Spleen (tissue), 13 donors: Measurements from ENCODE around the gene CCDC82. TPM values are rescaled to one million over a fixed set of nuclear protein-coding genes. Genes with fewer than 3 reads are reported as not detected.
"Not testable (repeated sequence)": the region's sequence is repeated elsewhere in the genome, so short reads cannot be mapped to it uniquely, and the experiment has no call there.

Experiments
- DNase-seq: peaks from one replicate; pipeline ENCODE4 v3.0.0-alpha.2; 2020
- H3K27ac ChIP-seq, 8 donors: fragments of 200-600 bp; sonication (generic) in 7 of 8; 1 replicate in 4 of 8; 2 replicates in 4 of 8; pipeline versions ENCODE4 v1.5.0 to v1.8.0; 2016 to 2021; ENCODE audit warnings: inconsistent platforms in 4 of 8, mild to moderate bottlenecking in 4 of 8, moderate library complexity in 1 of 8
- H3K27me3 ChIP-seq, 7 donors: fragments of 200-600 bp; sonication (generic) in 6 of 7; replicated peaks in 1 of 7; 1 replicate in 4 of 7; 2 replicates in 3 of 7; pipeline versions ENCODE4 v1.5.0 to v1.8.0; 2016 to 2021; ENCODE audit warnings: inconsistent platforms in 3 of 7, mild to moderate bottlenecking in 1 of 7
- H3K36me3 ChIP-seq, 6 donors: fragments of 200-600 bp; sonication (generic) in 5 of 6; 1 replicate in 4 of 6; 2 replicates in 2 of 6; pipeline versions ENCODE4 v1.5.0 to v1.8.0; 2016 to 2021; ENCODE audit warnings: inconsistent platforms in 2 of 6
- H3K4me1 ChIP-seq, 6 donors: fragments of 200-600 bp; sonication (generic) in 5 of 6; 1 replicate in 3 of 6; 2 replicates in 3 of 6; pipeline versions ENCODE4 v1.5.0 to v1.8.0; 2016 to 2021; ENCODE audit warnings: inconsistent platforms in 3 of 6
- H3K4me3 ChIP-seq, 8 donors: fragments of 200-600 bp; sonication (generic) in 7 of 8; 1 replicate in 4 of 8; 2 replicates in 4 of 8; pipeline versions ENCODE4 v1.5.0 to v1.8.0; 2016 to 2021; ENCODE audit warnings: inconsistent platforms in 4 of 8, mild to moderate bottlenecking in 4 of 8, moderate library complexity in 2 of 8
- H3K9me3 ChIP-seq, 8 donors: fragments of 200-600 bp; sonication (generic) in 7 of 8; 1 replicate in 4 of 8; 2 replicates in 4 of 8; pipeline versions ENCODE4 v1.5.0 to v1.8.0; 2016 to 2021; ENCODE audit warnings: inconsistent platforms in 4 of 8
- POLR2A ChIP-seq, 3 donors: fragments of 450-650 bp; IDR thresholded peaks; one replicate each; pipeline ENCODE4 v1.5.1; 2017; ENCODE audit warnings: antibody characterized with exemption in 3 of 3, mild to moderate bottlenecking in 1 of 3
- POLR2AphosphoS5 ChIP-seq, 3 donors: sonication (generic); formaldehyde crosslinking; IDR thresholded peaks; one replicate each; pipeline ENCODE4 v1.5.1; 2017; ENCODE audit warnings: antibody characterized with exemption in 3 of 3
- WGBS, 5 donors: extraction: QIAGEN DNeasy Blood & Tissue Kit in 3 of 5; methylation state at CpG; one replicate each; pipeline versions ENCODE4 v1.1.5 to v1.1.7; 2013 to 2018; 5-methylcytosine and 5-hydroxymethylcytosine counted together
- intact Hi-C: fragments of 100-400 bp; cut with DNase I; formaldehyde crosslinking; loops from one replicate; pipeline ENCODE4 v1.15.0; 2023; ENCODE audit warnings: low total_unique reads
- long read RNA-seq, 2 donors: transcript quantifications; one replicate each; lab custom pipeline, GENCODE V29; 2026
- polyA plus RNA-seq, 3 donors: library from polyadenylated mRNA; stranded (reverse); fragments of 200-250 nt; gene quantifications; one replicate each; pipeline ENCODE4 v1.2.1, GENCODE V29; 2013
- total RNA-seq, 7 donors: library from RNA; depleted of rRNA in 3 of 7; stranded (reverse); fragments of >200 nt in 3 of 7; fragmentation: NEBNext Ultra II Directional in 4 of 7; extraction: Animal tissue kit (Norgen Biotek cat#: 25700) in 4 of 7; gene quantifications; one replicate each; pipeline versions ENCODE4 v1.1.0 to v1.2.1, GENCODE V29; 2016 to 2021
- TF ChIP-seq, protein P1 (sequence below), 11 experiments: fragments of 200-600 bp in 7 of 11; fragments of 450-650 bp in 4 of 11; sonication (generic) in 4 of 11; IDR thresholded peaks in 8 of 11; conservative IDR thresholded peaks in 3 of 11; 1 replicate in 7 of 11; 2 replicates in 4 of 11; pipeline versions ENCODE4 v1.4.0 to v1.8.0; 2016 to 2021; ENCODE audit warnings: antibody characterized with exemption in 11 of 11, inconsistent platforms in 4 of 11, mild to moderate bottlenecking in 1 of 11
- donor health status: healthy with polysubstance abuse.
- donor health status: DM: no; HTN: no; CAD: no; lungs with moderate emphysema.
- donor health status: DM: no; HTN: no; CAD: no.
- donor health status: Bipolar disorder and iron deficiency.
- donor health status: healthy.
- donor health status: DM: no; HTN: no; CAD: no.
- donor health status: DM: yes; HTN: yes; CAD: no.

Gene CCDC82
- total RNA-seq (10 to 100 TPM; 22.4 to 59.8 (median 41.4) TPM), polyA plus RNA-seq (10 to 100 TPM; 21.4 to 38.0 (median 28.9) TPM)
- long read RNA-seq, donor 1, full-length matches to known transcripts, result 10 of 22 reads
- long read RNA-seq, donor 1, partial matches to known transcripts, result 12 of 22 reads
- long read RNA-seq, donor 1, other reads (novel, unspliced or antisense), result 0 of 22 reads
- long read RNA-seq, donor 2, full-length matches to known transcripts, result 5 of 18 reads
- long read RNA-seq, donor 2, partial matches to known transcripts, result 13 of 18 reads
- long read RNA-seq, donor 2, other reads (novel, unspliced or antisense), result 0 of 18 reads

- intact Hi-C loops, result no loop called here
- Histone ChIP-seq H3K27me3 (no peaks in the 10 kb centered on the region), H3K4me3 (peak within 1 kb of the TSS; percentile 82 to 93 (median 90)), H3K9me3 (no peaks in the 10 kb centered on the region), H3K4me1 (peaks cover 8 to 77% (median 29%) of the 10 kb centered on the region in 6 donors), H3K27ac (peak within 1 kb of the TSS; percentile 83 to 96 (median 91)), H3K36me3 (peaks cover 0 to 12% (median 0%) of the 10 kb centered on the region in 6 donors)
- WGBS, 5 donors, result 0 to 2% (median 1%) methylated on average over 44 to 53 of the region's 53 CpGs
- TF ChIP-seq, protein P1, sequence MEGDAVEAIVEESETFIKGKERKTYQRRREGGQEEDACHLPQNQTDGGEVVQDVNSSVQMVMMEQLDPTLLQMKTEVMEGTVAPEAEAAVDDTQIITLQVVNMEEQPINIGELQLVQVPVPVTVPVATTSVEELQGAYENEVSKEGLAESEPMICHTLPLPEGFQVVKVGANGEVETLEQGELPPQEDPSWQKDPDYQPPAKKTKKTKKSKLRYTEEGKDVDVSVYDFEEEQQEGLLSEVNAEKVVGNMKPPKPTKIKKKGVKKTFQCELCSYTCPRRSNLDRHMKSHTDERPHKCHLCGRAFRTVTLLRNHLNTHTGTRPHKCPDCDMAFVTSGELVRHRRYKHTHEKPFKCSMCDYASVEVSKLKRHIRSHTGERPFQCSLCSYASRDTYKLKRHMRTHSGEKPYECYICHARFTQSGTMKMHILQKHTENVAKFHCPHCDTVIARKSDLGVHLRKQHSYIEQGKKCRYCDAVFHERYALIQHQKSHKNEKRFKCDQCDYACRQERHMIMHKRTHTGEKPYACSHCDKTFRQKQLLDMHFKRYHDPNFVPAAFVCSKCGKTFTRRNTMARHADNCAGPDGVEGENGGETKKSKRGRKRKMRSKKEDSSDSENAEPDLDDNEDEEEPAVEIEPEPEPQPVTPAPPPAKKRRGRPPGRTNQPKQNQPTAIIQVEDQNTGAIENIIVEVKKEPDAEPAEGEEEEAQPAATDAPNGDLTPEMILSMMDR (IDR thresholded peaks at IDR 0.05 in 8 of 11, conservative IDR thresholded peaks at IDR 0.05 in 3 of 11), result peak in 5 of 11 experiments; percentile 22 to 42 (median 34)
- TF ChIP-seq POLR2AphosphoS5 (IDR thresholded peaks at IDR 0.05) (peak; percentile 96 to 98 (median 97)), POLR2A (IDR thresholded peaks at IDR 0.05) (peak; percentile 31 to 74 (median 73))
- DNase-seq, result peak; percentile 99
These were observed at the start of gene CCDC82, which contains the start of gene JRKL for GRCh38 chr11:96389720-96390487. Gene CCDC82 (minus strand): TSS chr11:96389912. CDS start chr11:96384747, 5,165 bp downstream. Gene JRKL (plus strand): TSS chr11:96390013. CDS start chr11:96390650, 637 bp downstream.

DNA sequence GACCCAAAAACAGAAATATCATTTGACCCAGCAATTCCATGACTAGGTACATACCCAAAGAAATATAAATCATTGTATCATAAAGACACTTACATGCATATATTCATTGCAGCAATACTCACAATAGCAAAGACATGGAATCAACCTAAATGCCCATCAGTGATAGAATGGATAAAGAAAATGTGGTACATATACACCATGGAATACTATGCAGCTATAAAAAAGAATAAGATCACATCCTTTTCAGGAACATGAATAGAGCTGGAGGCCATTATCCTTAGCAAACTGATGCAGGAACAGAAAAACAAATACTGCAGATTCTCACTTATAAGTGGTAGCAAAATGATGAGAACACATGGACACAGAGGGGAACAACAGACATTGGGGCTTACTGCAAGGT is 42.9 kb upstream of the CCDC82 start:
- intact Hi-C loops, H3K27ac ChIP-seq, H3K27me3 ChIP-seq, H3K9me3 ChIP-seq, H3K36me3 ChIP-seq, H3K4me1 ChIP-seq, H3K4me3 ChIP-seq, DNase-seq: not testable (repeated sequence)

DNA sequence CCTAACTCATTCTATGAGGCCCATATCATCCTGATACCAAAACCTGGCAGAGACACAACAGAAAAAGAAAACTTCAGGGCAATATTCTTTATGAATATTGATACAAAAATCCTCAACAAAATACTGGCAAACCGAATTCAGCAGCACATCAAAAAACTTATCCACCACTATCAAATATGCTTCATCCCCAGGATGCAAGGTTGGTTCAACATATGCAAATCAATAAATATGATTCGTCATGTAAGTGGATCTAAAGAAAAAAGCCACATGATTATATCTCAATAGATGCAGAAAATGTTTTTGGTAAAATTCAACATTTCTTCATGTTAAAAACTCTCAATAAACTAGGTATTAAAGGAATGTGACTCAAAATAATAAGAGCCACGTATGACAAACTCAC is 41.0 kb upstream of the CCDC82 start:
- Histone ChIP-seq H3K36me3 (no peaks in the 10 kb centered on the region), H3K4me1 (no peaks in the 10 kb centered on the region), H3K27me3 (peaks cover 0 to 7% (median 0%) of the 10 kb centered on the region in 7 donors), H3K9me3 (peaks cover 0 to 8% (median 0%) of the 10 kb centered on the region in 8 donors), H3K4me3 (no peak overlapping the region), H3K27ac (no peak overlapping the region)
- intact Hi-C loops, result no loop called here
- no peak for TF ChIP-seq POLR2A (IDR thresholded peaks at IDR 0.05)
- 64 to 87% (median 81%) methylated on average over 3 of the region's 3 CpGs for WGBS, 5 donors
- DNase-seq, result no peak

- no peaks in the 10 kb centered on the region for H3K4me1 ChIP-seq
- intact Hi-C loops, result no loop called here
- TF ChIP-seq POLR2AphosphoS5 (IDR thresholded peaks at IDR 0.05), result no peak
- TF ChIP-seq, protein P1 (IDR thresholded peaks at IDR 0.05 in 8 of 11, conservative IDR thresholded peaks at IDR 0.05 in 3 of 11), result no peak
- no peak for TF ChIP-seq POLR2A (IDR thresholded peaks at IDR 0.05)
- H3K27ac ChIP-seq, result no peak overlapping the region
- H3K36me3 ChIP-seq, result no peaks in the 10 kb centered on the region
- H3K27me3 ChIP-seq, result peaks cover 0 to 15% (median 0%) of the 10 kb centered on the region in 7 donors
- 32 to 60% (median 57%) methylated on average over 2 of the region's 2 CpGs for WGBS, 5 donors
- no peak overlapping the region for H3K4me3 ChIP-seq
- DNase-seq, result no peak
- no peaks in the 10 kb centered on the region for H3K9me3 ChIP-seq
These were observed 35.0 kb upstream of the CCDC82 start for GRCh38 chr11:96424693-96425092.

DNA sequence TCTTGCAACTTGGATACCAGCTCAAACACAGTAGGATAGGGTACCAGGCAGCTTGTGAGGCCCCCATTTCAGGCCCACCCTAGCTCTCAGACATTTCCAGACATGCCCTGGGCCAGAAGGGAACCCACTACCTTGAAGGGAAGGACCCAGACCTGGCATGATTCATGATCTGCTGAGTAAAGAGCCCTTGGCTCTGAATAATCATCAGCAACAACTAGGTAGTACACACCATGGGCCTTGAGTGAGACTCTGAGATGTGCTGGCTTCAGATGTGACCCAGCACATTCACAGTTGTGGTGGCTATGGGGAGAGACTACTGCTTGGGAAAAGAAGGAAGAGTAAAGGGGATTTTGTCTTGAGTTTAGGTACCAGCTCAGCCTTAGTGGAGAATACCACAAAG is 23.7 kb upstream of the CCDC82 start:
- Histone ChIP-seq H3K36me3 (no peaks in the 10 kb centered on the region), H3K4me1 (no peaks in the 10 kb centered on the region), H3K4me3 (no peak overlapping the region), H3K27ac (no peak overlapping the region), H3K9me3 (no peaks in the 10 kb centered on the region), H3K27me3 (peaks cover 0 to 14% (median 0%) of the 10 kb centered on the region in 7 donors)
- TF ChIP-seq, protein P1 (IDR thresholded peaks at IDR 0.05 in 8 of 11, conservative IDR thresholded peaks at IDR 0.05 in 3 of 11), result no peak
- no peak for TF ChIP-seq POLR2AphosphoS5 (IDR thresholded peaks at IDR 0.05)
- TF ChIP-seq POLR2A (IDR thresholded peaks at IDR 0.05), result no peak
- intact Hi-C loops, result no loop called here
- DNase-seq, result no peak
